Kidney tubule cell (primary cell): ENCODE measurements around the gene LPAR1.

Experiments
- DNase-seq: peaks from one replicate; pipeline ENCODE4 v3.0.0-alpha.2; 2018; ENCODE audit warnings: low spot score

LPAR1 gene

DNA sequence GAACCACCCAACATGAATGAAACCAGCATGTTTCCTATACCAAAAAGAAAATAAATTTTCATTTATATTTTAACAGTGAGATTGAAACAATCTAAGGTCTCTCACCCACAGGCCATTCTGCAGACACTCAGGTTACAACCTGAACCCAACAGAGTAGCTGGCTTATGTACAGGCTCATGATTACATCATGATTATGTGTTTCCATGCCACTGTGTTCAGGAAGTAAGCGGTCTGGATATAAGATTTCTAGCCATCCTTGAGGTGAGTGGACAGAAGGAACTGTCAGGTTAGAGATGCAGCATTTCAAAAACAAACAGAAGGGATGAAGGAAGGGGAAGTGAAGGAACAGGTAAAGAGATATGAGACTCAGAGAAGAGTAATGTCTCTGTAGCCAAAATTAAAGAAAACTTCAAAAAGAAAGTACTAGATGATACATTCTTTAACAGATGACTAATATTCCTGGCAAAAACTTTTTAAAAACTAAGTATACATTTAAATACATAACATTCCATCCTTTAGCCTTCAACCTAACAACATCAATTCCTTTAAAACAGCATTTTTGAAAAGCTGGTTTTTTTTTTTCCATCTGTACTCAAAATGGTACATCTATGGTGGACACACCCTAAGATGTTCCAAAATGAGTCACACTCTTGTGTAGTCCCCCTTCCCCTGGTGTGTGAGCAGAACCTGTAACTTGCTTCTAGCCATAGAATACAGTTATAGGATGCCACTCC, 119.8 kb downstream of the LPAR1 start:
- DNase-seq, result peak; percentile 71

GRCh38 chr9:110916403-110916802, 121.9 kb downstream of the LPAR1 start:
- no peak for DNase-seq

- no peak for DNase-seq
Observed at GRCh38 chr9:110912419-110913291, 125.6 kb downstream of the LPAR1 start.

DNA sequence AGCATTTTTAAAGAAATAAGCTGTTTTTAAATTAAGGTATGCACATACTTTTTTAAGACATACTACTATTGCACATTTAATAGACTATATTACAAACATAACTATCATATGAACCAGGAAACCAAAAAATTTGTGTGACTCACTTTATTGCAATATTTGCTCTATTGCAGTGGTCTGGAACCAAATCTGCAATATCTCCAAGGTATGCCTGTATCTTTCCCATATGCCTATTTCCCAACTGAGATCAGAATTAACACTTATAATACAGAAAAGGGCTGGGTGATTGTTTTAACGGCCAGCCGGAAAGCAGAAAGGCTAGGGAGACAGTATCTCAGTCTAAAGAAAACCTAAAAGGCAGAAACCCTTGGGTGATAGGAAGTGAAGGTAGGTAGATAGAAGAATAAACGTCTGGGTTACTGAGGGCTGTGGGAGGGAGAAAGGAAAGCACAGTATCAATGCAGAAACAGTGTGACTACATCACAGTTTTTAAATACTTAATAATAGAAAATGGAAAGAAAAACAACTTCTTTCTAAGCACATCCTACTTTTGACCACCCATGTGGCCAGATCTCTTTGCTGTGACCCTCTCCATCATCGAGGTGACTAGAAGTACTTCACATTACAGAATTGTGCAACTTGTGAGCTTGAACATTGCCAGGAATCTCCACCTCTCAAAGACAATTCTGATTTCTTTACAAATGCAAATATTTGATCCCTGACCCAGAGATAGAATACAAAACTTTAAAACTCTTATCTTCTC, 126.4 kb downstream of the LPAR1 start:
- no peak for DNase-seq

GRCh38 chr9:110908894-110909293, 129.4 kb downstream of the LPAR1 start:
- no peak for DNase-seq

- no peak for DNase-seq
Observed at GRCh38 chr9:110900917-110901316, 137.4 kb downstream of the LPAR1 start.

DNA sequence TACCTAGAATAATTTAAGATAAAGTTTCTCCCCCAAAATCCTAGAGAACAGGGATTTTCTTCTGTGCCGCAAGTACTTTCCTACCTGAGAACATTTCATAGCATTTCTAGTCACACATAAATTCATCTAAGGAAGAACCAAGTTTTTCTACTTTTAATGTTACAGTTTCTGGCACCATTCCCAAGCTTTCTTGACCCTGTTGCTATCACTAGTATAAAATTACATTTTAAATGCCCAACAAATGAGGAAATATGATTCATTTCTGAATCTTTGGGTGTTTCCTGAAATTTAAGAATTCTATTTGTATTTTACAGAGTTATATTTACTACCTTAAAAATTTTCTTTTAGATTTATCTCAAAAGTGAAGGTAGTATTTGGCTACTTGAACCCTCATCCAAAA, 137.8 kb downstream of the LPAR1 start:
- DNase-seq, result no peak

- DNase-seq, result no peak
Observed at GRCh38 chr9:110898866-110899265, 139.4 kb downstream of the LPAR1 start.

GRCh38 chr9:110898358-110898757, 139.9 kb downstream of the LPAR1 start:
- DNase-seq, result no peak

GRCh38 chr9:110897943-110898342, 140.3 kb downstream of the LPAR1 start:
- DNase-seq, result no peak

DNA sequence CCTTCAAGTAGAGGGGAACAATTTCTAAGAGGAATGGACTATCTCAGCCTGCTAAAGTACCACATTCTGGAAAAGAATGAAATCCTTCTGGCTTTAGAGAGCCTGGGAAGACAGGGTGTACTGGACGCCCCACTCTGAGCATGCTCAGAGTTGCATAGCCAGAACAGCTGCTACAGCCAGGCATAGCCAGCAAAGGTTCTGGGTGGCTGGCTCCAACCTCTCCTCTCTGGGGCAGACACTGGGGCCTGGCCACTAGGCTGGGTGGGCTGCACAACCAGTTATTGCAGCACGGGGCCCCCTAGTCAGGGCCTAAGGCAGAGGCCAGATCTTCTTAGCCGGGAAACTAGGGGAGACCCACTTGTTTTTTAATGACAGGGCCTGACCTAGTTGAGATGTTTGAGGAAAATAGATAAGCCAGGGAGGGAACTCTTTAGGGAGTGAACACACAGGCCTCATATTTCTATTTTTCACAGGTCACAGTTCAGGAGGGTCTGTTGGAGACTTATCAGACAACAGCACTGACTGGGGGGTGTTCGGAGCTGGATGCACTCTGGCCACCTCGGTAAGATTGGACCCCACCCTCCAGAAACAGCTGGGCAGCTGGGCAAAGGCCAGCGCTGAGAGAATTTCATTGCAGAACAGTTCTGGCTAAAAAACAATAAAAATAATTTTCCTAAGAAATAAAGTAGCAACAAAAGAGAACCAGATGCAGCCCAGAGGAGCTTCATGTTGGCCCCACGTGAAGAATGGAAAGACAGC, 142.9 kb downstream of the LPAR1 start:
- DNase-seq, result no peak

- no peak for DNase-seq
Observed at GRCh38 chr9:110894731-110895130, 143.5 kb downstream of the LPAR1 start.

- DNase-seq, result no peak
Observed at GRCh38 chr9:110892689-110893088, 145.6 kb downstream of the LPAR1 start.

GRCh38 chr9:110891760-110892159, 146.5 kb downstream of the LPAR1 start:
- DNase-seq, result peak; percentile 67

- no peak for DNase-seq
Observed at GRCh38 chr9:110890416-110890815, 147.9 kb downstream of the LPAR1 start.

DNA sequence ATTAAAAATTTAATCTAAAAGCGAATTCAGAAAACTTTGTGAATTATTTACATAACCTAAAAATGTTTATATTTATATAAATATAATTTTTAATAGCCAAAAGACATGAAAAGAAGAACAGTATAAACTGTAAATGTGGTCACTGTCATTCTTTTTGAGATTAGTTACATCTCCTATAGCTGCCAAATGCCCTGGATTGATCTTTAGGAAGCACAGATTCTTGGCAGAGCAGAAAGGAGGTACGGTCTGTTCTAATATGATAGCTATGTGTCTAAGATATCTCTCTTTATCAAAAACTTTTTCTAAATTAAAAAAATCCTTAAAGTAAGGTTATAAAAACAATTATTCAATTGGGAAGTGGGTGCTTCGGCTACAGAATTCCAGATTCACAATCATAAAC, 151.0 kb downstream of the LPAR1 start:
- DNase-seq, result no peak

DNA sequence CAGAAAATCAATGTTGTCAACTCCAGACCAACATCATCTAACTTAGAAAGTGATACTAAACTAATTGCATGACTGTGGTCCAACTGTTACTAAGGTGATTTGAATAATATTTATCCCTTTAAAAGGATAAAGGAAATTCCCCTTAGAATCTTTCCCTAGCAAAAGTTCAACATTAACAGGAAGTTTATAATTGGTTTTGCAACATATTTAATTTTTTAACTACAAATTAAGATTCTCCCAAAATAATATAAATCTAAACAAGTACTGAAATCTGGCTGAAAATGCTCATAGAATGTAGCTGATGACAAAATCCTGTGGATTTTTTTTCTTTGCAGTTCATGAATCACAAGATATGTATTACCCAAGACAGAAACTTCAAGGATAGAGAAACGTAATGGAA, 151.4 kb downstream of the LPAR1 start:
- DNase-seq, result peak; percentile 33

DNA sequence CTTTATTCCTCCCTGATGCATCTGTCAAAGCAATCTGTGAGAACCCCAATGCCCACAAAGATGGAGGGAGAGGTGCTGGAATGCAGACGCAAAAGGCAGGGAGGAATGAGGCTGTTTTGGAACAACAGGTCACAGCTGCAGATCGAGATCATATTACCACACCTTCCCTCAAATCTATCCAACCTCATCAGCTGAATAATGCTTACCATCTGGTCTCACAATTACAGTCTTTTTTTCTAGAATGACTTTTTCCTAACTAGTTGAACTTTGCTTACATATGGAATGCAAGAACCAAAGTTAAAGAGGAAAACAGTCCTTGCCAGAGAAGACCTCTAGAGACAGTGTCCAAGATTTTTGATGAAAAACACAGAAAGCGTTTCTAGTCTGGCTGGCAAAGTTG, 158.1 kb downstream of the LPAR1 start:
- DNase-seq, result no peak

- no peak for DNase-seq
Observed at GRCh38 chr9:110877374-110877773, 160.9 kb downstream of the LPAR1 start.

- no peak for DNase-seq
Observed at GRCh38 chr9:110876929-110877328, 161.3 kb downstream of the LPAR1 start.

- no peak for DNase-seq
Observed at GRCh38 chr9:110874963-110875674, 163.2 kb downstream of the LPAR1 start.
